HepG2 (cell line): ENCODE data around the gene TMEM256. TPM values are rescaled to one million over a fixed set of nuclear protein-coding genes. Genes with fewer than 3 reads are reported as not detected.

Experiments used
- CBX2 ChIP-seq, 2 experiments: fragments of 200-600 bp in 1 of 2; sonication (generic); formaldehyde crosslinking in 1 of 2; IDR thresholded peaks; 2 replicates each; pipeline versions ENCODE4 v1.7.0 to v1.8.1; 2018 to 2022; ENCODE audit warnings: low read depth in 2 of 2, low read length in 1 of 2, mild to moderate bottlenecking in 1 of 2, missing genetic modification reagents in 1 of 2
- CREB1 ChIP-seq, 2 experiments: fragments of 450-650 bp in 1 of 2; IDR thresholded peaks; 2 replicates each; pipeline ENCODE4 v1.6.1; 2016 to 2017; ENCODE audit warnings: control low read depth in 1 of 2, mild to moderate bottlenecking in 1 of 2, missing compliant biosample characterization in 1 of 2, missing genetic modification characterization in 1 of 2
- GABPB1 ChIP-seq: IDR thresholded peaks from 2 replicates; pipeline ENCODE4 v1.6.1; 2016; ENCODE audit warnings: mild to moderate bottlenecking, missing genetic modification reagents, moderate library complexity, missing compliant biosample characterization
- HNRNPL ChIP-seq: fragments of 200-400 bp; formaldehyde crosslinking; IDR thresholded peaks from 2 replicates; pipeline ENCODE4 v1.6.1; 2017; ENCODE audit warnings: mild to moderate bottlenecking, low read depth, low read length
- JUNB ChIP-seq: sonication (generic); formaldehyde crosslinking; IDR thresholded peaks from 2 replicates; pipeline ENCODE4 v1.8.0; 2022; ENCODE audit warnings: missing genetic modification reagents, mild to moderate bottlenecking, borderline replicate concordance
- KLF6 ChIP-seq: IDR thresholded peaks from 2 replicates; pipeline ENCODE4 v1.8.0; 2016; ENCODE audit warnings: missing biosample characterization, missing genetic modification reagents
- RAD21 ChIP-seq: fragments of 450-650 bp; formaldehyde crosslinking; IDR thresholded peaks from 2 replicates; pipeline ENCODE4 v1.5.0; 2020; ENCODE audit warnings: mild to moderate bottlenecking
- SALL1 ChIP-seq: sonication (generic); formaldehyde crosslinking; IDR thresholded peaks from 2 replicates; pipeline ENCODE4 v1.8.0; 2022; ENCODE audit warnings: mild to moderate bottlenecking, missing genetic modification reagents
- SMAD9 ChIP-seq: sonication (generic); formaldehyde crosslinking; IDR thresholded peaks from 2 replicates; pipeline ENCODE4 v1.5.1; 2020; ENCODE audit warnings: mild to moderate bottlenecking, missing genetic modification reagents
- THAP11 ChIP-seq: IDR thresholded peaks from 2 replicates; pipeline ENCODE4 v1.6.1; 2016; ENCODE audit warnings: missing biosample characterization, missing genetic modification reagents
- UBTF ChIP-seq: sonication (generic); formaldehyde crosslinking; IDR thresholded peaks from 2 replicates; pipeline ENCODE4 v1.4.0; 2020; ENCODE audit warnings: mild to moderate bottlenecking, missing genetic modification reagents
- YEATS4 ChIP-seq: sonication (generic); formaldehyde crosslinking; IDR thresholded peaks from 2 replicates; pipeline ENCODE4 v1.4.0; 2020; ENCODE audit warnings: missing genetic modification reagents, borderline replicate concordance
- ZNF724P ChIP-seq: sonication (generic); formaldehyde crosslinking; IDR thresholded peaks from 2 replicates; pipeline ENCODE4 v1.8.0; 2022; ENCODE audit warnings: missing genetic modification reagents, borderline replicate concordance
- ZNF766 ChIP-seq: sonication (generic); formaldehyde crosslinking; IDR thresholded peaks from 2 replicates; pipeline ENCODE4 v1.5.0; 2020; ENCODE audit warnings: missing genetic modification reagents, borderline replicate concordance
- ZSCAN9 ChIP-seq: IDR thresholded peaks from 2 replicates; pipeline ENCODE4 v1.6.1; 2016; ENCODE audit warnings: borderline replicate concordance
- polyA plus RNA-seq, 8 experiments: library from polyadenylated mRNA; depleted of rRNA in 3 of 8; stranded (reverse) in 7 of 8; unstranded in 1 of 8; fragments of >200 nt; fragmentation: Illumina TruSeq in 4 of 8; extraction: Trizol in 4 of 8; gene quantifications; 2 replicates each; pipeline versions ENCODE4 v1.2.1 to v1.2.3, GENCODE V29; 2011 to 2016; ENCODE audit warnings: low read depth in 4 of 8, missing spikeins in 1 of 8, mixed read lengths in 1 of 8; ENCODE audit not compliant: insufficient read depth in 1 of 8
- total RNA-seq, 5 experiments: library from RNA; depleted of rRNA; stranded (reverse); fragments of >200 nt; fragmentation: Illumina TruSeq; extraction: Trizol; gene quantifications; 2 replicates each; pipeline ENCODE4 v1.2.3, GENCODE V29; 2016; ENCODE audit warnings: low read depth in 1 of 5
- TF ChIP-seq, protein P1 (sequence below): sonication (generic); formaldehyde crosslinking; IDR thresholded peaks from 2 replicates; pipeline ENCODE4 v1.5.0; 2020; ENCODE audit warnings: mild to moderate bottlenecking, missing genetic modification reagents, moderate library complexity
- TF ChIP-seq, protein P2 (sequence below): sonication (generic); formaldehyde crosslinking; conservative IDR thresholded peaks from 2 replicates; pipeline ENCODE4 v1.4.0; 2020; ENCODE audit warnings: missing genetic modification reagents
- TF ChIP-seq, protein P3 (sequence below): sonication (generic); formaldehyde crosslinking; IDR thresholded peaks from 2 replicates; pipeline ENCODE4 v1.4.0; 2020; ENCODE audit warnings: missing genetic modification reagents, mild to moderate bottlenecking, borderline replicate concordance

Gene TMEM256
- total and polyA plus RNA-seq, 2 of the 13 experiments (the other 11 are each of a cell fraction or from before 2014, with no cell fraction given): 231 to 252 TPM

GRCh38 chr17:7436556-7437368, 32.9 kb upstream of the TMEM256 start (continued):
- TF ChIP-seq HNRNPL: 0 out of 2 replicates have a peak, but pooled peaks have one; percentile 52
- TF ChIP-seq SMAD9 (CRISPR knock-in tag): no peak
- TF ChIP-seq, protein P1, sequence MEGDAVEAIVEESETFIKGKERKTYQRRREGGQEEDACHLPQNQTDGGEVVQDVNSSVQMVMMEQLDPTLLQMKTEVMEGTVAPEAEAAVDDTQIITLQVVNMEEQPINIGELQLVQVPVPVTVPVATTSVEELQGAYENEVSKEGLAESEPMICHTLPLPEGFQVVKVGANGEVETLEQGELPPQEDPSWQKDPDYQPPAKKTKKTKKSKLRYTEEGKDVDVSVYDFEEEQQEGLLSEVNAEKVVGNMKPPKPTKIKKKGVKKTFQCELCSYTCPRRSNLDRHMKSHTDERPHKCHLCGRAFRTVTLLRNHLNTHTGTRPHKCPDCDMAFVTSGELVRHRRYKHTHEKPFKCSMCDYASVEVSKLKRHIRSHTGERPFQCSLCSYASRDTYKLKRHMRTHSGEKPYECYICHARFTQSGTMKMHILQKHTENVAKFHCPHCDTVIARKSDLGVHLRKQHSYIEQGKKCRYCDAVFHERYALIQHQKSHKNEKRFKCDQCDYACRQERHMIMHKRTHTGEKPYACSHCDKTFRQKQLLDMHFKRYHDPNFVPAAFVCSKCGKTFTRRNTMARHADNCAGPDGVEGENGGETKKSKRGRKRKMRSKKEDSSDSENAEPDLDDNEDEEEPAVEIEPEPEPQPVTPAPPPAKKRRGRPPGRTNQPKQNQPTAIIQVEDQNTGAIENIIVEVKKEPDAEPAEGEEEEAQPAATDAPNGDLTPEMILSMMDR: peak; percentile 81
- TF ChIP-seq ZNF766 (CRISPR knock-in tag): no peak
- 0 out of 2 replicates have a peak, but pooled peaks have one; percentile 50 for TF ChIP-seq SALL1 (CRISPR knock-in tag)
- TF ChIP-seq CREB1 (IDR thresholded peaks at IDR 0.05): peak; percentile 74
- no peak for TF ChIP-seq CREB1 (CRISPR knock-in tag; IDR thresholded peaks at IDR 0.05)
- TF ChIP-seq KLF6: 0 out of 2 replicates have a peak, but pooled peaks have one; percentile 26
- TF ChIP-seq, protein P2, sequence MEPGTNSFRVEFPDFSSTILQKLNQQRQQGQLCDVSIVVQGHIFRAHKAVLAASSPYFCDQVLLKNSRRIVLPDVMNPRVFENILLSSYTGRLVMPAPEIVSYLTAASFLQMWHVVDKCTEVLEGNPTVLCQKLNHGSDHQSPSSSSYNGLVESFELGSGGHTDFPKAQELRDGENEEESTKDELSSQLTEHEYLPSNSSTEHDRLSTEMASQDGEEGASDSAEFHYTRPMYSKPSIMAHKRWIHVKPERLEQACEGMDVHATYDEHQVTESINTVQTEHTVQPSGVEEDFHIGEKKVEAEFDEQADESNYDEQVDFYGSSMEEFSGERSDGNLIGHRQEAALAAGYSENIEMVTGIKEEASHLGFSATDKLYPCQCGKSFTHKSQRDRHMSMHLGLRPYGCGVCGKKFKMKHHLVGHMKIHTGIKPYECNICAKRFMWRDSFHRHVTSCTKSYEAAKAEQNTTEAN (CRISPR knock-in tag): 0 out of 2 replicates have a peak, but pooled peaks have one; percentile 25
- TF ChIP-seq ZNF724P (CRISPR knock-in tag): 0 out of 2 replicates have a peak, but pooled peaks have one; percentile 29
- peak; percentile 96 for TF ChIP-seq RAD21 (CRISPR knock-in tag)
- TF ChIP-seq CBX2 (IDR thresholded peaks at IDR 0.05; ENCODE audit: low read depth, low read length): no peak
- TF ChIP-seq CBX2 (CRISPR knock-in tag; IDR thresholded peaks at IDR 0.05; ENCODE audit: low read depth): no peak
- TF ChIP-seq YEATS4 (CRISPR knock-in tag): 0 out of 2 replicates have a peak, but pooled peaks have one; percentile 9
- TF ChIP-seq GABPB1 (CRISPR knock-in tag): no peak; the same call in 1 of the 2 replicates
- TF ChIP-seq ZSCAN9: no peak
- TF ChIP-seq UBTF (CRISPR knock-in tag): peak; percentile 41; the same call in 1 of the 2 replicates
- no peak for TF ChIP-seq JUNB
- TF ChIP-seq THAP11 (CRISPR knock-in tag): peak; percentile 62
- TF ChIP-seq, protein P3, sequence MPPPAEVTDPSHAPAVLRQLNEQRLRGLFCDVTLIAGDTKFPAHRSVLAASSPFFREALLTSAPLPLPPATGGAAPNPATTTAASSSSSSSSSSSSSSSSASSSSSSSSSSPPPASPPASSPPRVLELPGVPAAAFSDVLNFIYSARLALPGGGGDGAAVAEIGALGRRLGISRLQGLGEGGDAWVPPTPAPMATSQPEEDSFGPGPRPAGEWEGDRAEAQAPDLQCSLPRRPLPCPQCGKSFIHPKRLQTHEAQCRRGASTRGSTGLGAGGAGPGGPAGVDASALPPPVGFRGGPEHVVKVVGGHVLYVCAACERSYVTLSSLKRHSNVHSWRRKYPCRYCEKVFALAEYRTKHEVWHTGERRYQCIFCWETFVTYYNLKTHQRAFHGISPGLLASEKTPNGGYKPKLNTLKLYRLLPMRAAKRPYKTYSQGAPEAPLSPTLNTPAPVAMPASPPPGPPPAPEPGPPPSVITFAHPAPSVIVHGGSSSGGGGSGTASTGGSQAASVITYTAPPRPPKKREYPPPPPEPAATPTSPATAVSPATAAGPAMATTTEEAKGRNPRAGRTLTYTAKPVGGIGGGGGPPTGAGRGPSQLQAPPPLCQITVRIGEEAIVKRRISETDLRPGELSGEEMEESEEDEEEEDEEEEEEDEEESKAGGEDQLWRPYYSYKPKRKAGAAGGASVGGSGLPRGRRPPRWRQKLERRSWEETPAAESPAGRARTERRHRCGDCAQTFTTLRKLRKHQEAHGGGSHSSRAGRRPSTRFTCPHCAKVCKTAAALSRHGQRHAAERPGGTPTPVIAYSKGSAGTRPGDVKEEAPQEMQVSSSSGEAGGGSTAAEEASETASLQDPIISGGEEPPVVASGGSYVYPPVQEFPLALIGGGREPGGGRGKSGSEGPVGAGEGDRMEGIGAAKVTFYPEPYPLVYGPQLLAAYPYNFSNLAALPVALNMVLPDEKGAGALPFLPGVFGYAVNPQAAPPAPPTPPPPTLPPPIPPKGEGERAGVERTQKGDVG: no peak
